Eye (tissue), 1 donor: Measurements from ENCODE around the gene HYOU1.
"Not testable (repeated sequence)": the region's sequence is repeated elsewhere in the genome, so short reads cannot be mapped to it uniquely, and the experiment has no call there.

Experiments used
- DNase-seq: peaks from one replicate; pipeline ENCODE4 v3.0.0-alpha.2; 2015

The HYOU1 gene

GRCh38 chr11:119087123-119087522 lies 30.1 kb upstream of the HYOU1 start:
- no peak for DNase-seq

DNA sequence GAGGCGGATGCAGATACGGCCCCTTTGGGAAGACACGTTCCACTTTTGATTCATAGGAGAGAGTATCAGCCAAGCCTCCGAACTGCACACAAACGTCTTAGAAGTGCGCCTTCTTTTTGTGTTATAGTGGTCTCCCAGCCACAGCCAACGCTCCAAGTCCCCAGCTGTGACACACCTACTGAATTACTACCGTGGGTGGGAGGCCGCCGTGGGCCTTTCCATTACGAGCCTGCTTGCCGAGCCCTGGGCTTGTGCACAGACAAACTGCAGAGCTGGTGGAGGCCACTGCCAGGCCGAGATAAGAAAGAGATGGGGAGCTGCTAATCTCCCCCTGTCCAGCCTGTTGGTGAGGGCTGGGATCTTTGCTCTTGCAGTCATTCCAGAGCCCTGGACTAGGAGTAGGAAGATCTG lies 28.4 kb upstream of the HYOU1 start:
- DNase-seq: no peak

DNA sequence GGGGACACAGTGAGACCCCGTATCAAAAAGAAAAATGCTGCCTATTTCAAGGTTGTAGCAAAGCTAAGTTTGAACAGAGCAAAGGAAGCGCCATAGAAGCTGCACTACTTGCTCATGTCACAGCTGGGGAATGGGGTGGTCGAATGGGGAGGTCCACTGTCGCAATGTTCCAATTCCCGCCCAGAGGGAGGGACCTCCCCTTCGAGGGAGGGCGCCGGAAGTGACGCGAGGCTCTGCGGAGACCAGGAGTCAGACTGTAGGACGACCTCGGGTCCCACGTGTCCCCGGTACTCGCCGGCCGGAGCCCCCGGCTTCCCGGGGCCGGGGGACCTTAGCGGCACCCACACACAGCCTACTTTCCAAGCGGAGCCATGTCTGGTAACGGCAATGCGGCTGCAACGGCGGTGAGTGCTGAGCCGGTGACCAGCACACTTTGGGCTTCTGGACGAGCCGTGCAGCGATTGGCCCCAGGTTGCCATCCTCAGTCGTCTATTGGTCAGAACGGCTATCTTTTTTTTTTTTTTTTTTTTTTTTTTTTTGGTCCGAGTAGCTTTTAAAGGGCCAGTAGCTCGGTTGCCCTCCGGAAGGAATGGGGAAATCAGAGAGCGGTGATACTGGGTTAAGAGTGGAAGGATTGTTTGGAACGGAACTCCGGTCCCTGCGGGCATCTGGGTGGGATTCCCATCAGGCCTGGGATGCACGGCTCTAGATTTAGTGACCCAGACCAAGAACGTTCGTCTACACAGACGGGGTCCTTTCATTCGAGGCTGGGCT lies 27.8 kb upstream of the HYOU1 start, which contains the start of gene HMBS:
TSS of gene HMBS (plus strand) at position 219 of the 774 bp plus-strand sequence. CDS start at position 372, 153 bp downstream.
- peak; percentile 98 for DNase-seq

- no peak for DNase-seq
These were observed 24.8 kb upstream of the HYOU1 start for GRCh38 chr11:119081682-119082260.

- no peak for DNase-seq
These were observed 21.8 kb upstream of the HYOU1 start for GRCh38 chr11:119078675-119079420.

DNA sequence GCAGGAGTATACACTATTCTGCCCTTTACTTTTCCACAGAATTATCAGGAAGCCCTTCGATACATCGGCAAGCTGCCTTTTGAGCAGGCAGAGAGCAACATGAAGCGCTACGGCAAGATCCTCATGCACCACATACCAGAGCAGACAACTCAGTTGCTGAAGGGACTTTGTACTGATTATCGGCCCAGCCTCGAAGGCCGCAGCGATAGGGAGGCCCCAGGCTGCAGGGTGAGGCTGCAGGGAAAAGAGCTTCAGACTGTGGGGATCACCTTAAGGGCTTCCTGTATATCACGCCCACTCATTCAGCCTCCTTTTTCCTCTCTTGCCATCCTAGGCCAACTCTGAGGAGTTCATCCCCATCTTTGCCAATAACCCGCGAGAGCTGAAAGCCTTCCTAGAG lies 20.8 kb upstream of the HYOU1 start:
- DNase-seq: no peak

DNA sequence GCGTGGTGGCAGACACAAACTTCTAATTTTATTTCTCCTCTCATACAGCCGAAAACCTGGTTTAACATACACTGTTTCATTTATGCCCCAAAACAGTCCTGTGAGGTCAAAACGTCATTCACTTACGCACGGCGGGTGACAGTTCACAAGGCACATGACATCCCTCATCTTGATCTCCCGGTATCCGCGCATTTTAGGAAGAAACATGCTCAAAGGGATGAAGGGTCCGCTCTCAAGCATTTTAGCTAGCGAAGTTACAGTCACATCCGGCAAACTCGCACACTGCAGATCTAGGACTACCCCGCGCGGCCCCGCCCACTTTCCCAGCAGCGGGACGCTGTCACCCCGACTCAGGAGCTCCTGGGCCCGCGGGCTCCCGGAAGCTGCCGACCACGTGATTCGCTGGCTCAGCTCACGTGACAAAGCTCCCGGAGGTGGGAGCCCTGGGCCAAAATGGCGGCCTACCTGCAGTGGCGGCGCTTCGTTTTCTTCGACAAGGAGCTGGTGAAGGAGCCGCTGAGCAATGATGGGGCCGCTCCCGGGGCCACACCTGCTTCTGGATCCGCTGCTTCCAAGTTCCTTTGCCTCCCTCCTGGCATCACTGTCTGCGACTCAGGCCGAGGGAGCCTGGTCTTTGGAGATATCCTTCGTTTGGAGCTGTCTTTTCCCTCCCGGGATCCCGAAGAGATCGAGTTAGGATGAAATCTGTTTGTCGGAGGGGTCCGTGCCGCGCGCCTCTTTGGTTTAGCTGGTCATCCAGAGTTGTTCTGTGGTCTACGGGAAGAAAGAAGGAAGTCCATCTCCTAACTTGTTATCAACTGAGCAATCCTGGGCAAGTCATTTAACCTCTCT lies 10.6 kb upstream of the HYOU1 start, which contains the start of gene VPS11:
TSS of gene VPS11 (plus strand) at position 448 of the 852 bp plus-strand sequence. CDS start at position 454, 6 bp downstream.
- DNase-seq: peak; percentile 97

- peak; percentile 11 for DNase-seq
These were observed 8.4 kb upstream of the HYOU1 start for GRCh38 chr11:119065369-119065768.

- DNase-seq: no peak
These were observed 5.8 kb upstream of the HYOU1 start for GRCh38 chr11:119062779-119063178.

GRCh38 chr11:119061256-119061655 lies 4.3 kb upstream of the HYOU1 start:
- DNase-seq: no peak

DNA sequence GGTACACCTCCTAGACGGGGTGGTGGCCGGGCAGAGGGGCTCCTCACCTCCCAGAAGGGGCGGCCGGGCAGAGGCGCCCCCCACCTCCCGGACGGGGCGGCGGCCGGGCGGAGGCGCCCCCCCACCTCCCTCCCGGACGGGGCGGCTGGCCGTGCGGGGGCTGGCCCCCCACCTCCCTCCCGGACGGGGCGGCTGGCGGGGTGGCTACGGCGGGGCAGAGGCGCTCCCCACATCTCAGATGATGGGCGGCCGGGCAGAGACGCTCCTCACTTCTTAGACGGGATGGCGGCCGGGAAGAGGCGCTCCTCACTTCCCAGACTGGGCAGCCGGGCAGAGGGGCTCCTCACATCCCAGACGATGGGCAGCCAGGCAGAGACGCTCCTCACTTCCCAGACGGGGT lies 2.1 kb upstream of the HYOU1 start:
- not testable (repeated sequence) for DNase-seq

GRCh38 chr11:119056421-119056999 lies 495 bp downstream of the HYOU1 start:
- DNase-seq: peak; percentile 46

GRCh38 chr11:119055901-119056300 lies 1.1 kb downstream of the HYOU1 start:
- peak; percentile 22 for DNase-seq

- DNase-seq: no peak
These were observed 2.6 kb downstream of the HYOU1 start for GRCh38 chr11:119054418-119054817.

DNA sequence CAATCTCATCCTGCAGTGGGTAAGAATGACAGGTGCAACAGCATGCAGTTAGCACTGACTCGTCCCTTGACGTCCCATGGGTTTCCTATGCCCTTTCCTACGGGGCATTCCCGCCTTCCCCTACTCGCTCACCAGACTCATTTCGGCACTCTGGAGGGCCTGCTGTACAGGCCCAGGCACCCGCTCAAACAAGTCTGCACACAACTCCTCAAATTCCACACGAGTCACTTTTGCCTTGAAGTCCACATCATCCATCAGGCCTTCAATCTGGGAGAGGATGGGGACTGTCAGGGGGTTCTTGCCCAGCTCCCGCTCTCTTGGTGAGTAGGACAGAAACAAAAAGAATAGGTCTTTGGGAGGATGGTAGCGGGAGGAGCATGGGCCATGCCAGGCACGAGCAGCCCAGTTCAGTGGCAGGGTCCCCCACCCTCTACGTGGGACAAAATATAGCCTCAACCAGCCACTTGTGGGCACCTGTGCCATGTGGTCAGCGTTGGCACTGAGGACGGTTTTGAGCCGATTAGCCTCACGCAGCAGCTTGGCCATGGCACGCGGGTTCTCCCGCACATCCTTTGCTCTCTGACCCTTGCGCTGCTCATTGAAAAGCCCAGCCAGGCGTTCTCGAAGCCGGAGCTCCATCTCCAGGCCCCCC lies 4.7 kb downstream of the HYOU1 start:
- DNase-seq: no peak

DNA sequence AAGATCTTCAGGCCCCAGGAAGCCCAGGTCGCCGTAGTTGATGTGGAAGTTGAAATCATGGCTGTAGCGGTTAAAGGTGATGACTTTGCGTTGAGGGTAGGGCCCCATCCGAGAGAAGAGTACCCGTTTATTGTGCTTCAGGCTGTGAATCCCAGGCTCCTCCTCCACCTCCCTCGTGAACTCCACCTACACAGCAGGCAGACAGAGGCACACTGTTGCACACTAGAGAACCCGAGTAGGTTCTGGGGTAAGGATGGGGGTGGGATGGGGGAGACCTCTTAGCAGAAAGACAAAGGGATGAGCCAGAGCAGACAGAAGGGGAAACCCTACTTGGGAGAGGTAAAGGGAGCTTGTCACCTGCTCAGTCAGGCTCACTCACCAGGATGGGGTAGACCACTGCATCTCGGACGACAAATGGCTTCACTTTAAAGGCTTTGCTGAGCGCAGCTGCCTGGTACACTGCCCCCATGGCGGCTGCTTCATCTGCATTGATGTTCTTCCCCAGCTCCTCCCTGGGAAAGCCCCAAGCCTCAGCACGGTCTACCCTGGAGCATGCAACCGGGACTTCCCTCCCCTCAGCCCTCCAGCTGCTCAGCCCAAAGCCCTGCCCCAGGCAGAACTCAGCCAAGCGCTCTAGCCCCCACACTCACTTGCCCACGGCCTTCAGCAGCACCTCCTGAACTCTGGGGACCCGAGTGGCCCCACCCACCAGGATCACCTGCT lies 5.4 kb downstream of the HYOU1 start:
- no peak for DNase-seq

GRCh38 chr11:119049081-119049480 lies 7.9 kb downstream of the HYOU1 start:
- DNase-seq: no peak

- no peak for DNase-seq
These were observed 8.4 kb downstream of the HYOU1 start for GRCh38 chr11:119048644-119049043.

- no peak for DNase-seq
These were observed 9.8 kb downstream of the HYOU1 start for GRCh38 chr11:119047205-119047604.

DNA sequence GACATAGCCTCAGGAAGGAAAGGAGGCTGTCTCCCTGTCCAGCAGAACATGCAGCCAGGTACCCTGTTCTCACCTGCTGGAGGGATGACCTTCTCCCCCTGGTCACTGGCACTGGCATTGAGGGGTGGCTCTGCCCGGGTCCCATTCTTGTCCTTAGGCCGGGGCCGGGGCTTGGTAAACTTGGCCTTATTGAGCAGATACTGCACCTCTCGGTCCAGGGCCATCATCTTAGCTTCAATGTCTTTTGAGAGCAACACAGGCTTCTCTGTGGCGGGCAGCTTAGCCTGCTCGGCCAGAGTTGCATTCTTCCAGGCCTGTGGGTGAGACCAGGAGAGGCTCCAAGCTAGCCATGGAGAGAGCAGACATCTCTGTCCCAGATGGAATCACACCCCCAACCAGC lies 10.5 kb downstream of the HYOU1 start:
- no peak for DNase-seq

DNA sequence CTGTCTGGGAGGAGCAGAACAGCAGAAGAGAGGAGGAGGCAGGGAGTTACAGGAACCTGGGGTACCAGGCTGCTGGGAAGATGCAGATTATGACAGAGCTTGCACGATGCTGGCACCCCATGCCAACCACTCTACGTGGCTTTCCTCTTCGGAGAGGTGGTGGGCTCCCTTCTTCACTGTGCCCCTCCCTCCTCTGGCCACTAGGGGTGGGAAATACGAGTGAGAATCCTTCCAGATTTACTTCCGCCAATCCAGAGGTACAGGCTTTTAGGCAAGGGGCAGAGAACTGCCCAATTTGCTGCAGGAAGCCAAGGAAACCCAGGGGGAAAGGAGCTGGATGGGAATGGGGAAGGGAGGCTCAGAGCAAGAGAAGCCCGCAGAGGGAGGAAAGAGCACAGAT lies 12.3 kb downstream of the HYOU1 start:
- no peak for DNase-seq
